ENCODE data around the gene RERG.
"Not testable (repeated sequence)": the region's sequence is repeated elsewhere in the genome, so short reads cannot be mapped to it uniquely, and the experiment has no call there.

RERG gene

DNA sequence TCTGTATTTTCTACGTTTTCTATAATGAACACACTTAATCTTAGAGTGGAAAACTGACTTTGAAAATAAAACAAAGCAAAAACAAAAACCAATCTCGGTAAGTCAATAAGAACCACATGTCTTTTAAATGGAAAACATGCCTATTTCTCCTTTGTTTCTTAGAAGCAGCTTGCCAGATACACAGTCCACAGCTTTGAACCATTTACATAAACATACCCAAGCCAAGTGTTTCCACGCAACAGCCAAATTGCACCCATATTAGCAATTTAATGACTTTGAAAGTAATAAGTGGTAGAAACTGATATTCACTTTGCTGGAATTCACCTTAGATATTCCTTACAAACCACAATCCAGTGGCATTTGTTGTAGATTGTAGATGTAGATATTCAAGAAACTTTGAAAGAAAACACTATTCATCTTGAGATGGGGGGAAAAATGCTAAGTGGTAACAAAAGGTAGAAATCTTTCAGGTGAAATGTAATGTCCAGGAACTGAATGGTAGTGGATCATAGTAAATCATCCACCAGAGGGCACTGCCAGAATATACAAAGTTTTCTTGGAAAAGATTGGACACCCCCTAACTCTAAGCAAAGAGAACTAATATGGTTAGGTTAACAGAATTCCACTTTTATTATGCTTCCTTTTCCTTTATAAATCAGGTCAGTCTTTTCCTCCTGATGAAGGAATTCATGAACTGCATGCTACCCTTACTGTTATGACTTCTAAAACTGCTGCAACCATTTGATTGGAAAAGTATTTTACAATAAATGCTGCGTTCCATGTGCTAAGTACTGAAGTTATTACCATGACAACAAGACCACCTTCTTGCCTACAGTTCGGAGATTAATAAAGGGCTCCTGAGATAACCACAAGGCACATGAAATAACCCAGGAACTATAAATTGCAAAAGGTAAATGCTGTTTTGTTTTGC lies 69.8 kb downstream of the RERG start:
- FAIRE-seq = peak; percentile 69
- peak; percentile 8 for DNase-seq (ENCODE audit: low spot score)

DNA sequence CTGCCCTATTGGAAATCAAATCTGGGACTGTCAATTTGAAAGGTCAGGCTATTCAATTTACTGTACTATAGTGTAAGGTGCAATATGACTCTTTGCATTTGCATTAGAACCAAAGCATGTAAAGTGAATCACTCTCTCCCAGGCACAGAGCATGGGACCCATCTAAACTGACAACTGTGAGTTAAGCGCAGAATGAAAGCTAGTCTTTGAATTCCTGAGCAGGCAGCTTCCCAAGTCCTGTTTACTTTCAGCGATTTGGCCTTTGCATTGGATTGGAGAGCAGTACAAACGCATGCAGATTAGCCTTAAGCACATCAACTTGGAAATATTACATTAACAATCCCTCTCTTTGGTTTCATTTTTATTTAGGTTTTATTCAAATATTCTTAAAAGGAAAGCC lies 74.6 kb downstream of the RERG start:
- no peak for FAIRE-seq
- no peak for DNase-seq (ENCODE audit: low spot score)

DNA sequence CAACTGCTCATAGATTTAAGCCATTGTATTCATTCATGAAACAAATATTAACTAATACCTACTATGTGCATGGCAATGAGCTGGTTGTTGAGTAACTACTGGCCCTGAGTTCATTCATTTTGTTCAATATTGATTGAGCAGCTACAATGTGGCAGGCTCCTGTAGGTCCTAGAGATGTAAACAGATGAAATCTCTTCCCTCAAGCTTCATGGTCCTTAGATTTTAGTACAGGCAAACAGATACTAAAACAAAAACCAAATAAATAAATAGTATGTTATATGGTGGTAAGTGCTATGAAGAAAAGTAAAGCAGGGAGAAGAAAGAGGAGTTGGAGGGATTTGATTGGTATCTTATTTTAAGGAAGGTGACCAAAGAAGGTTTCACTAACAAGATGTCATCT lies 77.8 kb downstream of the RERG start:
- FAIRE-seq = no peak
- no peak for DNase-seq (ENCODE audit: low spot score)

DNA sequence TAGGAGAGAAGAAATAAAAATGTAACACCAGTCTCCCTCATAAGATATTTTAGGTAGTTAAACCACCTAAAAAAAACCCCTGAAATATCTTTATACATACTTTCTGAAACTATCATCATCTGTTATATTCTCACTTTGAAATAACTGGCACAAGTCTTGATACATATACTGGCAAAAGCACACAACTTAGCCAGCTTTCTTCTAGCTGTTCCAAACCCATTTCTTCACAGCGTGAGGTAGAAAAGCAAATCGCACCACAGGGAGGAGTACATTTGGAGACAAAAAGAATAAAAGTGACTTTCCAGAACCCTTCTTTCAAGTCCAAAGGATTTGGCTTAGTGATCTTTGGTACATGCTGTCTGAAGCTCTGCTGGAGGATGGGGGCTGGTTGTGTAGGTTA lies 78.5 kb downstream of the RERG start:
- DNase-seq (ENCODE audit: low spot score) (no peak), FAIRE-seq (no peak)

DNA sequence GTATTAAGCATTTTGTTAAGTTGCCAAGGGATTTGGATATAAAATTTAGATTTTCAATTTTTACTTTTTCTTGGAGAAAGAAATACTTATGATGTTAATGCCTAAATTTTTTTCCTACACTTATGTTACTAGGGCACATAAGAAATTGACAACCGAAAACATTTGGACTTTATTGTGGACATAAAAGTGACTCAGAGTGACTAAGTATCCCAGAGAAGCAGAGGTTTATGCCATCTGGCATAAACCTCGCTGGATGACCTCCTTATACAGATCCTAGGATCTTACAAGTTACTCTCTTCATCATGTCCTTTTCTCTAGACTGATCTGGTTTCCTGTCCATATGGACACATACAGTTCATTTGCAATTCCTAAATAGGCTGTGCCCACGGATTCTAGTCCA lies 89.8 kb downstream of the RERG start:
- peak; percentile 85 for FAIRE-seq
- peak; percentile 63 for DNase-seq (ENCODE audit: low spot score)

DNA sequence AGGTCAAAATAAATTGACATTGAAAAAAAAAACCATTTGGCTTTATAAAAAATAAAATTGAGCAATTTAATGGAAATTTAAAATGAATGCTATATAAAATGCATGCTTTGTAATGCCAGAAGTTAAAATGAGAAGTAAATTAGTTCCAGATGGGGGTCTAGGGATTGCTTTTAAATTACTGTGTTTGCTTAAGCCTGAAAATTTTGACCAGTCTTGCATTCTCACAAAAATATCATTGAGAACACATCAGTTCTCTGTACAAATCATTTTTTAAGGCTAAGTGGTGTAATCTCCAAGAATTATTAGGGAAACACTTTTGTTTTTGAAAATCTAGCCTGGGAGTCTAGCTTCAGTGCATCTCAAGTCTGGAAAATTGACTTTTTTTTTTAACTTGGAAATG lies 90.7 kb downstream of the RERG start:
- DNase-seq (ENCODE audit: low spot score) (no peak), FAIRE-seq (no peak)

DNA sequence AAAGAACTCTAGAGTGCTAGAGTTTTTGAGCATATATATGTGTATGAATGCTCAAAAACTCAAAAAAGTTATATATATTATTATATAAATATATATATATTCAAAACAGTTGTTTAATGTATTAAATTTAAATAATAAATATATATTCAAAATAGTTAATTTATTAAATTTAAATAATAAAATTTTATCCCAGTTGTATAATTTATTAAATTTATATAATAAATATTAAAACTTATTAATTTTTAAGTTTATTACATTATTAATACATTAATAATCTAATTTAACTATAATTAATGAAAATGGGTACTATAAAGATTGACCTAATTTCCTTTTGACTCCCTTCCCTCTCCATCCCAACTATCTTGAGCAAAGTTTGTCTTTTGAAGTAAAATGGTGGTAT lies 97.8 kb downstream of the RERG start:
- no peak for DNase-seq (ENCODE audit: low spot score)
- peak; percentile 86 for FAIRE-seq

DNA sequence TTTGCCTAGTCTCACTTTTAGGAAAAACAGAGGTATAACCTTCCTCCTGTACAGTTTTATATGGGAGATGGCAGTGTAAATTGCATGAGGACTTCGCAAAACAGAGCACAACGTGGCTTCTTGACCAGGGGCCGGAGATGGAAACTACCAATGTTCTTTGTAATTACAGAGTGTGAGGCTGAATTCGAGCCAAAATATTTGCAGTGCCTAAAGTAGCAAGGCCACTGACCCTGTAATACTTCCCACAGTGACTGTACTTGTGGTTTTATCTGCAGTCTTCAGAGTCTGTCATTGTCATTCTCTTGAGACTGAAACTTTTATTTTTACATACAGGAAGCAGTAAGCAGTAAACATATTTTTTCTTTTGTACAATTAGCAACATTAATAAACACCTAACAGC lies 98.9 kb downstream of the RERG start:
- peak; percentile 62 for FAIRE-seq
- DNase-seq (ENCODE audit: low spot score) = no peak

DNA sequence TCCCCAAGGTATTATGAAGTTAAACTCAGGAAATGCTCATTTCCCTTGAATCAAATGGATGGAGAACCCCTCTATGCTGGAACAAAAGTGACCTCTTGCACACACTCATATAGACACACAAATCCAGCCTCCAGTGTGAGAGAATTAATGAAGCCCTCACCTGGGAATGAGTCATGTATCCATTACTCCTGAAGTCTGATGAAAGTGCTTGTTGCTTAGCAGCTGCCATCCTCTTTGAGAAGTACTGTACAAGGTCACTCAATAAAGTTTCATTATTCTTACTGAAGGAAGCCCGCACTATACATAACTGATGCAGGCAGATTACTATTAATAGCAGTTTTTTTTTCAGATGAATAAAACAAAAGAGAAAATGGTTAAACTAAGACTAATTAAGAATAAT lies 102.3 kb downstream of the RERG start:
- FAIRE-seq (no peak), DNase-seq (ENCODE audit: low spot score) (no peak)

DNA sequence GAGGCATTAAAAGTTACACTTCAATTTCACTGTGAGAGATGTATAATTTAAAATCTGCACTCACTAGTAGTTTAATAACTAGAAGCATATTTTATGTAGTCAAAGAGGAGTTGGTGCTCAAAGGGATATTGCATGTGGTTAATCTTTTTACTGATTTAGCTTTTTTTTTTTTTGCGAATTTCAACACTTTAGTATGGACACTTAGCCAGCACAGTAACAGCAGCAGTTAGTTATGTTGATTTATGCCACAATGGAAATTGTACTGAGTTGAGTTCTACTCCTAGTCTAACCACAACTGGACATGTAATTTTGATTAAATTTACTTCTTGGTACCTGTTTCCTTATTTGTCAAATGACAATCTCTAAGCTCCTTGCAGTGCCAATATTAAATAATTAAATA lies 104.2 kb downstream of the RERG start:
- no peak for FAIRE-seq
- DNase-seq (ENCODE audit: low spot score) = no peak

DNA sequence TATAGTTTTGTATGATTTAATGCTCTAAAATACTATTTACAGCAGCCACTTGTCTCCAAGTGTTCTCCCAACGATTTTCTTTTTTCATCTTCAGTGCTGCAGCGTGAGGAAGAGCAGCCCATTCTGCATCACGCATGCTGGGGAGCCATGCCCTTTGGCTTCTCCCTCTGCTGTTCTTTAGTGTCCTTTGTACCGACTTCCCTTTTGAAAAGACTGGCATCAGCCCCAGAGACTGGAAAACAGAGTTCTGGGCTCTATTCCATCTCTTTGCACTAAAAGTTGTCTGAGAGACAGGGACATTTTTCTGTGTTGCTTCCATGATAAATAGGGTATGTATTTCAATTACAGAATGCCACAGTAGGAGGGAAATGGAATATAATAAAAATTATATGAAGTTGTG lies 105.1 kb downstream of the RERG start:
- DNase-seq (ENCODE audit: low spot score) (no peak), FAIRE-seq (no peak)

DNA sequence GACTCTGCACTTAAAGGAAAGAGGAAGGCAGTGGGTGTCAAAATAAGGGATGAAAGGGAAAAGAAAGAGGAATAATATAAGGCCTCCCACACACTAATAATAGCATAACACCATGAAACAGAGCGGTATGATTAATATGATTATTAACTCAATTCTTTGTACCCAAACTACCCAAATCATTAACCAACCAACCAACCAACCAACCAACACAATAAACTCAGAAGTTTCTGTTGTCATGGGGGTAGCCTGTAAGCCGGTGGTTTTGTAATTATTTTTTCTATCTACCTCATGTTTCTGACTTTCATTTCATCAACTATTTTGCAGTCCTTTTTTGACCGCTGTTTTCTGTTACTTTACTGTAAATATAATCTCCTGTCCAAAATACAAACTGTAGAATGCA lies 105.8 kb downstream of the RERG start:
- DNase-seq (ENCODE audit: low spot score) (no peak), FAIRE-seq (no peak)

DNA sequence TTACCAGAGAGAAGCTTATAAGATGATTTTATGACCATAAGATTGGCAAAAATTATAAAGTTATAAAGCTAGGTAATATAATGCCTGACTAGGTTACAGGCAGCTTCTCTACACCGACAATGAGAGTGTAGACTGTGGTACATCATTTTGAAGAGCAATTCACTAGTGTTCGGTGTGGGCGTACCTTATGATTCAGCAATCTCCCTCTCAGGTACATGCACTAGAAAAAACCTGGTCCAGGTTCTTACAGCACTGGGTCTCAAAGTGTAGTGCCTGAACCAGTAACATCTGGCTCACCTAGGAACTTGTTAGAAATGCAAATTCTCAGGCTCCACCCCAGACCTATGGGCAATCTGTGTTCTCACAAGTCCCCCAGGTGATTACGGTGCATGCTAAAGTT lies 106.7 kb downstream of the RERG start:
- FAIRE-seq = no peak
- no peak for DNase-seq (ENCODE audit: low spot score)

DNA sequence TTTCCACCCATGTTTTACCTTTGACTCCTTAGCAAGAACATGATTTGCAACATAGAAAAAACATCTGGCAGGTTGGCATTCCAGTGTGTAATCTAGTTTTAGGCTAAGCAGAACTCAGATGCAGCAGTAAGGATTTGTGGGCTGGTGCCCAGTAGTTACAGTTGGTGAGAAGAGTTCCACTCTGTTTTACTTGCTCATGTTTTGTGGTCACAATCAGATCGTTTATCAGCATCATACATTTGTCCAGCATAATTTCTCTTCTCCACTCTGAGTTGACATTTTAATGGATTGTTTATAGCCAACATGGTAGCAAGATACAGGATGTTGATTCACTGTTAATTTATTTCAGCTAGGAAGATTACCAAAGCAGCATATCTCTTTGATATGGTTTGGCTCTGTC lies 128.4 kb downstream of the RERG start:
- DNase-seq (ENCODE audit: low spot score) (no peak), FAIRE-seq (no peak)

DNA sequence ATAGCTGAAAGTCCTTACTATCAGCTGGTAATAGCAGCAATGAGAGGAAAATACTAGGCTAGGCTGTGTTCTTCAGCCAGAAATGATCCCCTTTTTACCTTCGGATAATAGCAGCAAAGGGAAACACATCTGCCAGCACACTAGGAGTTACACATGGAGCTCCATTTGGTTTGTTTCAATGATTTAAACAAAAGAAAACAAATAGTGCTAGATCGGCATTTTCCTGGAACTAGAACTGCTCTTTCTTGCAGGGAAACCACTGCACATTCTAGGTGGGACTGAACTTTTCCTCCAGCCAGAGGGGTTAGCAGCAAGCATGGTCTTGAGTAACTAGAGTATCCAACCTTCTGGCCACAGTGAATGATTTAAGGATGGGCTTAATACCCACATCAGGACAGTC lies 130.8 kb downstream of the RERG start:
- no peak for DNase-seq (ENCODE audit: low spot score)
- no peak for FAIRE-seq

DNA sequence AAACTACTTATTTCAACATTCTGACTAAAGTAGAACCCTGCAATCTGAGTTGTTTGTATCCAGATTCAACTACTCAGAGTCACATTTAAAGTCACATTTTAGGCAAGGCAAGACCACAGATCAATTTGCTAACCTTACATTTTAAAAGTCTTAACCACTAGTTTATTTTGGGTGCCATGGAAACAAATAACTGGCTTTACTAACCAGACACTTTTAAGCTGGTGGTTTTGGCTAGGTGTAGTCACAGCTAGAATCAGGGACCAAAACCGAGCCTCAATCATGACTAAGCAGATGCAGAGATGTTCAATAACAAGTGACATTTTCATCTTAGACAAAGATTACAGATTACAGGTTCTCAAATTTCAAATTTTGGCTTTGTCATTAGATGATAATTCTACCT lies 133.1 kb downstream of the RERG start:
- no peak for FAIRE-seq
- DNase-seq (ENCODE audit: low spot score) = no peak

DNA sequence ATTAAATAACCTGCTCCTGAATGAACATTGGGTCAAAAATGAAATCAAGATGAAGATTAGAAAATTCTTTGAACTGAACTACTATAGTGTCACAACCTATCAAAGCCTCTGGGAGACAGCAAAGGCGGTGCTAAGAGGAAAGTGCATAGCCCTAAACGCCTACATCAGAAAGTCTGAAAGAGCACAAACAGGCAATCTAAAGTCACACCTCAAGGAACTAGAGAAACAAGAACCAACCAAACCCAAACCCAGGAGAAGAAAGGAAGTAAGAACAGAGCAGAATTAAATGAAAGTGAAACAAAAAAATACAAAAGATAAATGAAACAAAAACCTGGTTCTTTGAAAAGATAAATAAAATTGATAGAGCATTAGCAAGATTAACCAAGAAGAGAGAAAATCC lies 143.5 kb downstream of the RERG start:
- DNase-seq (ENCODE audit: low spot score); FAIRE-seq: not testable (repeated sequence)

DNA sequence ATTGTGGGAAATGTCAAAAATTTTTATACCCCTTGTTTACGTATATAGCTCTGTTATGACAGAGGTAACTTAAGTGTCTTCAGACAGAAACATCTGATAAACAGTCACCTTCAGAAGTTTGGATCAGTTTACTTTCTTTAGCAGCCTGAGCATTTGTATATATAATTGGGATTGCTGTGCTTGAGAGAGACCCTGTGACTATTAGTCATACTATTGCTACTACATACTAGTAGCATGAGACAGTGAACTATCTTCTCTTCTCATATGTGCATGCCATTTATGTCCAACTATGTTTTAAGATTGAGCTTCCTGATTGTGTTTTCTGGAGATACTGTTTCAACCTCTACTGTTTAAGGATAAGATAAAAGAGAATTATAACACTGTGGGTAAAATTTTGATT lies 146.9 kb downstream of the RERG start:
- no peak for DNase-seq (ENCODE audit: low spot score)

DNA sequence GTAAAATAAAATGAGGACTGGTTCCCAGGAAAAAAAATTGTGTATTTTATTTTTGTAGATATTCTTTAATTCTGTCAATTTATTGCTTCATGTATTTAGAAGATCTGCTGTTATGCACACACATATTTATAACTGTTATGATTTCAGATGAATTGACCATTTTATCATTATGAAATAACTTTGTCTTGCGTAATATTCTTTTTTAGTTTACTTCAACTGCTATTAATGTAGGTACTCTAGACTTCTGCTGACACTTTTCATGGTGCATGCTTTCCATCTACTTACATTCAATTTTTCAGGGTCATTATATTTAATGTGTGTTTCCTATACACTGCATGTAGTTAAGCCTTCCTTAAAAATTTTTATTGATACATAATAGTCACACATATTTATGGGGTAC lies 162.1 kb downstream of the RERG start:
- no peak for FAIRE-seq
- no peak for DNase-seq (ENCODE audit: low spot score)

More for the DNA sequence above, 146.9 kb downstream of the RERG start:
- no peak for FAIRE-seq
